HEK293 (cell line): Measurements from ENCODE around the gene DRP2.

Source experiments
- CTCF ChIA-PET: fragments of 350-600 bp; formaldehyde crosslinking; extraction: SDS; loops from one replicate; lab custom pipeline; 2021; ENCODE audit warnings: antibody characterized with exemption; lab: Yijun Ruan, JAX
- POLR2A ChIA-PET: fragments of 300-600 bp; formaldehyde crosslinking; extraction: SDS; loops from one replicate; lab custom pipeline; 2020; ENCODE audit warnings: antibody characterized with exemption, inconsistent platforms; lab: Yijun Ruan, JAX
- H3K27ac ChIP-seq: fragments of 200-500 bp; sonication (Bioruptor generic); 2 replicates; pipeline ENCODE4 v1.5.1; 2014; ENCODE audit warnings: low read depth, low read length, control low read depth, inconsistent platforms; ENCODE audit errors: extremely low read depth
- H3K36me3 ChIP-seq, 2 experiments: fragments of 200-500 bp in 1 of 2; sonication (Bioruptor generic) in 1 of 2; 1 replicate in 1 of 2; 2 replicates in 1 of 2; pipeline ENCODE4 v1.5.1; 2014 to 2017; ENCODE audit warnings: inconsistent platforms in 2 of 2, low read length in 2 of 2; ENCODE audit not compliant: control insufficient read depth in 2 of 2, insufficient read depth in 1 of 2
- H3K4me1 ChIP-seq: fragments of 200-500 bp; sonication (Bioruptor generic); 2 replicates; pipeline ENCODE4 v1.5.1; 2014; ENCODE audit warnings: mild to moderate bottlenecking, low read length, inconsistent platforms; ENCODE audit not compliant: control insufficient read depth, insufficient read depth
- H3K4me3 ChIP-seq: 2 replicates; pipeline ENCODE4 v1.5.1; 2011; ENCODE audit warnings: low read depth, mild to moderate bottlenecking, control low read depth, low read length, moderate library complexity
- H3K9me3 ChIP-seq: fragments of 200-500 bp; sonication (Bioruptor generic); 2 replicates; pipeline ENCODE4 v1.5.1; 2014; ENCODE audit warnings: low read depth, low read length, inconsistent platforms; ENCODE audit not compliant: control insufficient read depth, insufficient read depth
- AEBP2 ChIP-seq: fragments of 450-650 bp; formaldehyde crosslinking; IDR thresholded peaks from 2 replicates; pipeline ENCODE4 v1.5.1; 2016; ENCODE audit warnings: missing biosample characterization, missing genetic modification characterization, borderline replicate concordance
- PATZ1 ChIP-seq: fragments of 450-650 bp; formaldehyde crosslinking; IDR thresholded peaks from 2 replicates; pipeline ENCODE4 v1.5.1; 2016; ENCODE audit warnings: missing biosample characterization, missing genetic modification characterization
- PRDM10 ChIP-seq: fragments of 450-650 bp; formaldehyde crosslinking; IDR thresholded peaks from 2 replicates; pipeline ENCODE4 v1.5.1; 2016; ENCODE audit warnings: missing biosample characterization, missing genetic modification characterization
- REPIN1 ChIP-seq: fragments of 450-650 bp; formaldehyde crosslinking; IDR thresholded peaks from 2 replicates; pipeline ENCODE4 v1.5.1; 2017; ENCODE audit warnings: missing biosample characterization, missing genetic modification characterization, low read depth
- REST ChIP-seq: fragments of 450-650 bp; formaldehyde crosslinking; IDR thresholded peaks from 2 replicates; pipeline ENCODE4 v1.5.1; 2016; ENCODE audit warnings: missing biosample characterization, missing genetic modification characterization
- SP3 ChIP-seq: fragments of 450-650 bp; formaldehyde crosslinking; IDR thresholded peaks from 2 replicates; pipeline ENCODE4 v1.5.1; 2016; ENCODE audit warnings: missing biosample characterization, missing genetic modification characterization
- ZBTB44 ChIP-seq: fragments of 450-650 bp; IDR thresholded peaks from 2 replicates; pipeline ENCODE4 v1.5.1; 2018; ENCODE audit warnings: missing biosample characterization, mild to moderate bottlenecking, missing genetic modification characterization
- ZBTB48 ChIP-seq: fragments of 450-650 bp; formaldehyde crosslinking; IDR thresholded peaks from 2 replicates; pipeline ENCODE4 v1.5.1; 2016; ENCODE audit warnings: missing biosample characterization, missing genetic modification characterization
- ZNF121 ChIP-seq: fragments of 450-650 bp; formaldehyde crosslinking; IDR thresholded peaks from 2 replicates; pipeline ENCODE4 v1.5.1; 2016; ENCODE audit warnings: missing biosample characterization, missing genetic modification characterization
- ZNF132 ChIP-seq: fragments of 450-650 bp; formaldehyde crosslinking; IDR thresholded peaks from 2 replicates; pipeline ENCODE4 v1.5.1; 2017; ENCODE audit warnings: missing biosample characterization, missing genetic modification characterization, borderline replicate concordance
- ZNF157 ChIP-seq: fragments of 450-650 bp; formaldehyde crosslinking; IDR thresholded peaks from 2 replicates; pipeline ENCODE4 v1.5.1; 2016; ENCODE audit warnings: missing biosample characterization, missing genetic modification characterization
- ZNF16 ChIP-seq: fragments of 450-650 bp; formaldehyde crosslinking; IDR thresholded peaks from 2 replicates; pipeline ENCODE4 v1.5.1; 2016; ENCODE audit warnings: low read depth, missing biosample characterization, missing genetic modification characterization
- ZNF169 ChIP-seq: fragments of 450-650 bp; formaldehyde crosslinking; IDR thresholded peaks from 2 replicates; pipeline ENCODE4 v1.5.1; 2016; ENCODE audit warnings: missing biosample characterization, missing genetic modification characterization
- ZNF211 ChIP-seq: fragments of 450-650 bp; formaldehyde crosslinking; IDR thresholded peaks from 2 replicates; pipeline ENCODE4 v1.5.1; 2016; ENCODE audit warnings: low read depth, missing biosample characterization, missing genetic modification characterization
- ZNF266 ChIP-seq: fragments of 450-650 bp; formaldehyde crosslinking; IDR thresholded peaks from 2 replicates; pipeline ENCODE4 v1.5.1; 2016; ENCODE audit warnings: missing biosample characterization, missing genetic modification characterization, low read depth
- ZNF274 ChIP-seq, 2 experiments: fragments of 200-500 bp in 1 of 2; fragments of 450-650 bp in 1 of 2; sonication (Bioruptor generic) in 1 of 2; formaldehyde crosslinking in 1 of 2; IDR thresholded peaks; 2 replicates each; pipeline versions ENCODE4 v1.5.1 to v1.6.1; 2014 to 2016; ENCODE audit warnings: borderline replicate concordance in 1 of 2, inconsistent platforms in 1 of 2, low read length in 1 of 2, missing biosample characterization in 1 of 2, missing genetic modification characterization in 1 of 2
- ZNF354C ChIP-seq: fragments of 450-650 bp; formaldehyde crosslinking; IDR thresholded peaks from 2 replicates; pipeline ENCODE4 v1.5.1; 2016; ENCODE audit warnings: missing biosample characterization, missing genetic modification characterization, low read depth, borderline replicate concordance
- ZNF366 ChIP-seq: fragments of 450-650 bp; formaldehyde crosslinking; conservative IDR thresholded peaks from 2 replicates; pipeline ENCODE4 v1.5.1; 2016; ENCODE audit warnings: missing biosample characterization, missing genetic modification characterization
- ZNF514 ChIP-seq: fragments of 450-650 bp; formaldehyde crosslinking; IDR thresholded peaks from 2 replicates; pipeline ENCODE4 v1.5.1; 2016; ENCODE audit warnings: missing biosample characterization, missing genetic modification characterization
- ZNF626 ChIP-seq: fragments of 450-650 bp; sonication (Bioruptor Pico); formaldehyde crosslinking; IDR thresholded peaks from 2 replicates; pipeline ENCODE4 v1.5.1; 2018; ENCODE audit warnings: missing biosample characterization, missing genetic modification characterization, inconsistent platforms
- ZNF660 ChIP-seq: fragments of 450-650 bp; IDR thresholded peaks from 2 replicates; pipeline ENCODE4 v1.5.1; 2018; ENCODE audit warnings: missing biosample characterization, mild to moderate bottlenecking, missing genetic modification characterization
- ZNF776 ChIP-seq: fragments of 450-650 bp; formaldehyde crosslinking; IDR thresholded peaks from 2 replicates; pipeline ENCODE4 v1.5.0; 2017; ENCODE audit warnings: missing biosample characterization, missing genetic modification characterization, borderline replicate concordance

The DRP2 gene

GRCh38 chrX:101263766-101264165 lies 44.2 kb downstream of the DRP2 start:
- H3K4me3 ChIP-seq = no peak overlapping the region
- H3K9me3 ChIP-seq = no peaks in the 10 kb centered on the region
- CTCF ChIA-PET = no interaction called here
- no peaks in the 10 kb centered on the region for H3K36me3 ChIP-seq
- TF ChIP-seq PATZ1 (tag by site-specific recombination) = no peak
- no peak for TF ChIP-seq ZNF169 (tag by site-specific recombination)
- TF ChIP-seq ZNF274 (IDR thresholded peaks at IDR 0.05; ENCODE audit: low read length) = no peak
- no peak for TF ChIP-seq ZNF274 (tag by site-specific recombination; IDR thresholded peaks at IDR 0.05; ENCODE audit: borderline replicate concordance)
- TF ChIP-seq SP3 = no peak
- TF ChIP-seq ZNF157 (tag by site-specific recombination) = no peak
- no peak for TF ChIP-seq REST (tag by site-specific recombination)
- TF ChIP-seq ZNF132 (tag by site-specific recombination) = no peak
- no peak for TF ChIP-seq AEBP2 (tag by site-specific recombination)
- TF ChIP-seq ZNF266 = no peak
- TF ChIP-seq REPIN1 = no peak
- TF ChIP-seq ZNF354C (tag by site-specific recombination) = no peak
- no peak overlapping the region for H3K27ac ChIP-seq
- POLR2A ChIA-PET = no interaction called here
- no peaks in the 10 kb centered on the region for H3K4me1 ChIP-seq

GRCh38 chrX:101265869-101266428 lies 46.4 kb downstream of the DRP2 start:
- H3K4me1 ChIP-seq = no peaks in the 10 kb centered on the region
- CTCF ChIA-PET = interaction anchor here (0.5 kb wide), 1 partner anchor 539 kb away, joined by 3 read pairs; no protein-coding TSS in a partner anchor
- no peak overlapping the region for H3K4me3 ChIP-seq
- POLR2A ChIA-PET = no interaction called here
- no peak overlapping the region for H3K27ac ChIP-seq
- no peaks in the 10 kb centered on the region for H3K9me3 ChIP-seq
- no peaks in the 10 kb centered on the region for H3K36me3 ChIP-seq
- TF ChIP-seq ZNF514 (tag by site-specific recombination) (no peak), ZNF16 (tag by site-specific recombination) (no peak), ZNF626 (no peak), PRDM10 (tag by site-specific recombination) (no peak), ZNF211 (tag by site-specific recombination) (no peak), ZNF121 (tag by site-specific recombination) (no peak), ZBTB48 (tag by site-specific recombination) (no peak), ZNF776 (no peak), ZBTB44 (no peak), ZNF660 (no peak), ZNF366 (tag by site-specific recombination) (no peak)
